HUES64 (cell line): Measurements from ENCODE around the gene PRKCB.

Source experiments
- H3K27ac ChIP-seq: 2 replicates; pipeline ENCODE4 v1.7.0; 2013; ENCODE audit warnings: low read depth, low read length, inconsistent platforms
- H3K27me3 ChIP-seq: 2 replicates; pipeline ENCODE4 v1.6.1; 2013; ENCODE audit warnings: mild to moderate bottlenecking, low read length; ENCODE audit not compliant: insufficient read depth
- H3K36me3 ChIP-seq: 2 replicates; pipeline ENCODE4 v1.6.1; 2013; ENCODE audit warnings: mild to moderate bottlenecking, low read length; ENCODE audit not compliant: insufficient read depth
- H3K4me1 ChIP-seq: 2 replicates; pipeline ENCODE4 v1.6.1; 2013; ENCODE audit warnings: mild to moderate bottlenecking, low read length, moderate library complexity; ENCODE audit not compliant: insufficient read depth
- H3K4me3 ChIP-seq: 2 replicates; pipeline ENCODE4 v1.5.1; 2013; ENCODE audit warnings: mild to moderate bottlenecking, low read length, moderate library complexity
- H3K9ac ChIP-seq: 2 replicates; pipeline ENCODE4 v1.6.1; 2013; ENCODE audit warnings: mild to moderate bottlenecking, low read depth, low read length
- H3K9me3 ChIP-seq: 2 replicates; pipeline ENCODE4 v1.6.1; 2013; ENCODE audit warnings: low read depth, low read length; ENCODE audit not compliant: insufficient read depth
- whole genome bisulfite sequencing: fragments of 150-250, 120-280 bp; methylation state at CpG from one replicate; pipeline ENCODE4 v1.1.7; 2013; ENCODE audit warnings: missing lambda C conversion rate; 5-methylcytosine and 5-hydroxymethylcytosine counted together

The PRKCB gene

GRCh38 chr16:23889189-23889588 lies 53.4 kb downstream of the PRKCB start:
- no peak overlapping the region for H3K4me3 ChIP-seq
- H3K9me3 ChIP-seq = no peaks in the 10 kb centered on the region
- no peaks in the 10 kb centered on the region for H3K4me1 ChIP-seq
- H3K36me3 ChIP-seq = no peaks in the 10 kb centered on the region
- H3K27me3 ChIP-seq = no peaks in the 10 kb centered on the region
- H3K27ac ChIP-seq = no peak overlapping the region
- 88% methylated on average over 2 of the region's 2 CpGs for WGBS
- no peak overlapping the region for H3K9ac ChIP-seq

GRCh38 chr16:23893986-23894385 lies 58.2 kb downstream of the PRKCB start:
- no peak overlapping the region for H3K9ac ChIP-seq
- no peaks in the 10 kb centered on the region for H3K4me1 ChIP-seq
- H3K27ac ChIP-seq = no peak overlapping the region
- H3K9me3 ChIP-seq = no peaks in the 10 kb centered on the region
- WGBS = 91% methylated on average over 1 of the region's 1 CpG
- no peaks in the 10 kb centered on the region for H3K27me3 ChIP-seq
- no peaks in the 10 kb centered on the region for H3K36me3 ChIP-seq
- H3K4me3 ChIP-seq = no peak overlapping the region

- no peak overlapping the region for H3K4me3 ChIP-seq
- no peak overlapping the region for H3K27ac ChIP-seq
- H3K9me3 ChIP-seq = no peaks in the 10 kb centered on the region
- no peaks in the 10 kb centered on the region for H3K36me3 ChIP-seq
- H3K4me1 ChIP-seq = no peaks in the 10 kb centered on the region
- no peaks in the 10 kb centered on the region for H3K27me3 ChIP-seq
- H3K9ac ChIP-seq = no peak overlapping the region
Measured at GRCh38 chr16:23895052-23895451, 59.3 kb downstream of the PRKCB start.

GRCh38 chr16:23896832-23897821 lies 61.3 kb downstream of the PRKCB start:
- no peaks in the 10 kb centered on the region for H3K27me3 ChIP-seq
- no peak overlapping the region for H3K27ac ChIP-seq
- H3K9me3 ChIP-seq = no peaks in the 10 kb centered on the region
- H3K36me3 ChIP-seq = no peaks in the 10 kb centered on the region
- peaks cover 15% of the 10 kb centered on the region for H3K4me1 ChIP-seq
- WGBS = 91% methylated on average over 6 of the region's 6 CpGs
- H3K4me3 ChIP-seq = no peak overlapping the region
- H3K9ac ChIP-seq = no peak overlapping the region

- Histone ChIP-seq H3K36me3 (no peaks in the 10 kb centered on the region), H3K27me3 (no peaks in the 10 kb centered on the region), H3K4me1 (peaks cover 15% of the 10 kb centered on the region), H3K9me3 (no peaks in the 10 kb centered on the region), H3K9ac (no peak overlapping the region), H3K27ac (no peak overlapping the region), H3K4me3 (no peak overlapping the region)
- 92% methylated on average over 8 of the region's 8 CpGs for WGBS
Measured at GRCh38 chr16:23898682-23899430, 63.1 kb downstream of the PRKCB start.

GRCh38 chr16:23899869-23900268 lies 64.1 kb downstream of the PRKCB start:
- Histone ChIP-seq H3K4me3 (no peak overlapping the region), H3K27ac (no peak overlapping the region), H3K9ac (no peak overlapping the region), H3K36me3 (no peaks in the 10 kb centered on the region), H3K27me3 (no peaks in the 10 kb centered on the region), H3K9me3 (no peaks in the 10 kb centered on the region), H3K4me1 (peaks cover 20% of the 10 kb centered on the region)
- WGBS = 95% methylated on average over 2 of the region's 2 CpGs

- Histone ChIP-seq H3K4me3 (no peak overlapping the region), H3K36me3 (no peaks in the 10 kb centered on the region), H3K9me3 (no peaks in the 10 kb centered on the region), H3K9ac (no peak overlapping the region), H3K4me1 (peaks cover 26% of the 10 kb centered on the region), H3K27ac (no peak overlapping the region), H3K27me3 (no peaks in the 10 kb centered on the region)
- 89% methylated on average over 7 of the region's 7 CpGs for WGBS
Measured at GRCh38 chr16:23900480-23901177, 64.8 kb downstream of the PRKCB start.

DNA sequence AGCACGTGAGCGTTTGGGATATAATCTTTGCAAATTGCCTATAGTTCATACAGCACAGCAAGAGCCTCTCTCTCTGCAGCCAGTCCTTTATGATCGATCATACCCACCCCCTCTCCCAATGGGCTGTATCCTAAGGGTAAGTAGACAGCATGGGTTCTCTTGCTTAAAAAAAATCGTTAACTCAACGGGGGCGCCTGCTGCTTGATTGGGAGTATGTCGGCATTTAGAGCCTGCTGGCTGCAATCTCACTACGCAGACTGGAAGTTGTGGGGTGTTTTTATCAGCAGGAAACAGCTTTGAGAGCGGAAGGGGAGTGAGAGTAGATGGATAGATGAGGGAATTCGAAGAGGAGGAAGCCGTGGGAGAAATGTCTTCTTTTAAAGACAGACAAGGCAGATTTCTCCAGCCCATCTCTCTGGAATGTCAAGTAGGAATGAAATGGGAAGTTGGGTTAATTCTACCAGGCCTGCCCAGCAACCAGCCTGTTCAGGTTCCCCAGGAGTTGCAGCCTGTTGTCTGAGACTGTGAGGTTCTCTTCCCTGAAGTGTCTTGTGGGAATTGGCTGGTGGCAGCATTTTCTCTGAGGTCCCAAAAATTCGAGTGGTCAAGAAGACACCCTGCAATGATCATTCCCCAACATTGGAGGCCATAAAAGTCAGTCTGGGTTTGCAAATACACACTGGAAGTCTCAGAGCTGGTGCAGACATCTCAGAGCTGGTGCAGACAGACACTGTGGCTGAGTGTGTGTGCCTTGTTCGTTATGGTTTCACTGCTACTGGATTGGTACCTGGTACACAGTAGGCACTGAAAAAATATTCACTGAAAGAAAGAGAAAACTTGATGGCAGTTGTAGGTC lies 65.6 kb downstream of the PRKCB start:
- no peaks in the 10 kb centered on the region for H3K9me3 ChIP-seq
- no peaks in the 10 kb centered on the region for H3K36me3 ChIP-seq
- no peak overlapping the region for H3K27ac ChIP-seq
- 68% methylated on average over 13 of the region's 13 CpGs for WGBS
- no peak overlapping the region for H3K9ac ChIP-seq
- H3K27me3 ChIP-seq = no peaks in the 10 kb centered on the region
- no peak overlapping the region for H3K4me3 ChIP-seq
- H3K4me1 ChIP-seq = peaks cover 26% of the 10 kb centered on the region

- H3K9me3 ChIP-seq = no peaks in the 10 kb centered on the region
- no peaks in the 10 kb centered on the region for H3K27me3 ChIP-seq
- peaks cover 26% of the 10 kb centered on the region for H3K4me1 ChIP-seq
- H3K9ac ChIP-seq = no peak overlapping the region
- H3K27ac ChIP-seq = no peak overlapping the region
- no peak overlapping the region for H3K4me3 ChIP-seq
- WGBS = 98% methylated on average over 3 of the region's 4 CpGs
- H3K36me3 ChIP-seq = no peaks in the 10 kb centered on the region
Measured at GRCh38 chr16:23902034-23902747, 66.4 kb downstream of the PRKCB start.
